H1 (cell line): Measurements from ENCODE around the gene SLC16A9. TPM values are rescaled to one million over a fixed set of nuclear protein-coding genes. Genes with fewer than 3 reads are reported as not detected.

Source experiments
- CTCF ChIA-PET: fragments of 300-600 bp; sonication (Branson Sonifier 250); formaldehyde crosslinking; loops from one replicate; lab custom pipeline; 2021; ENCODE audit not compliant: partially characterized antibody; lab: Charles Lee
- POLR2A ChIA-PET: fragments of 300-600 bp; sonication (Branson Sonifier 250); formaldehyde crosslinking; loops from one replicate; lab custom pipeline; 2021; ENCODE audit warnings: inconsistent platforms; ENCODE audit not compliant: partially characterized antibody; lab: Charles Lee
- DNase-seq, 2 experiments: peaks; one replicate each; pipeline versions ENCODE4 v3.0.0 to v3.0.0-alpha.2; 2010 to 2022; ENCODE audit warnings: low spot score in 2 of 2, low read depth in 1 of 2, mixed read lengths in 1 of 2
- FAIRE-seq: peaks from 2 replicates; lab custom pipeline; 2011; peaks lifted over from hg19 to GRCh38; lab: Jason Lieb, UNC
- H2AFZ ChIP-seq: 2 replicates; pipeline ENCODE4 v1.8.1; 2012; ENCODE audit warnings: low read length, inconsistent platforms
- H2AK5ac ChIP-seq: 2 replicates; pipeline ENCODE4 v1.6.1; 2013; ENCODE audit warnings: low read depth, low read length
- H2BK120ac ChIP-seq: replicated peaks from 2 replicates; pipeline ENCODE3; 2013; ENCODE audit warnings: low read depth, low read length, inconsistent platforms
- H2BK12ac ChIP-seq: 2 replicates; pipeline ENCODE4 v1.6.1; 2013; ENCODE audit warnings: low read depth, low read length
- H2BK15ac ChIP-seq: 2 replicates; pipeline ENCODE4 v1.6.1; 2013; ENCODE audit warnings: low read length
- H2BK20ac ChIP-seq: 2 replicates; pipeline ENCODE4 v1.6.1; 2013; ENCODE audit warnings: low read length
- H2BK5ac ChIP-seq: 2 replicates; pipeline ENCODE4 v1.6.1; 2013; ENCODE audit warnings: low read depth, low read length
- H3K14ac ChIP-seq: 2 replicates; pipeline ENCODE4 v1.6.1; 2013; ENCODE audit warnings: inconsistent platforms; ENCODE audit not compliant: insufficient read length
- H3K18ac ChIP-seq: 2 replicates; pipeline ENCODE4 v1.6.1; 2013; ENCODE audit warnings: low read length; ENCODE audit errors: extremely low read depth
- H3K23ac ChIP-seq: 2 replicates; pipeline ENCODE4 v1.6.1; 2013; ENCODE audit warnings: inconsistent platforms; ENCODE audit not compliant: insufficient read length
- H3K23me2 ChIP-seq: 2 replicates; pipeline ENCODE4 v1.6.1; 2013; ENCODE audit warnings: low read depth, low read length
- H3K27ac ChIP-seq: 2 replicates; pipeline ENCODE4 v1.6.1; 2011; ENCODE audit warnings: low read depth, low read length, inconsistent platforms
- H3K27me3 ChIP-seq, 4 experiments: replicated peaks in 1 of 4; 1 replicate in 1 of 4; 2 replicates in 3 of 4; pipeline versions ENCODE4 v1.6.1 to v1.8.1; 2011 to 2013; ENCODE audit warnings: low read length in 3 of 4, mild to moderate bottlenecking in 3 of 4, inconsistent platforms in 2 of 4, mixed read lengths in 2 of 4, moderate library complexity in 1 of 4; ENCODE audit not compliant: control insufficient read depth in 3 of 4, insufficient read depth in 3 of 4; ENCODE audit errors: extremely low read depth in 1 of 4
- H3K36me3 ChIP-seq, 4 experiments: 2 replicates each; pipeline versions ENCODE4 v1.6.1 to v1.8.1; 2011 to 2013; ENCODE audit warnings: mild to moderate bottlenecking in 4 of 4, low read length in 3 of 4, moderate library complexity in 2 of 4, control low read depth in 1 of 4, inconsistent platforms in 1 of 4; ENCODE audit not compliant: insufficient read depth in 4 of 4, control insufficient read depth in 2 of 4
- H3K4ac ChIP-seq: replicated peaks from 2 replicates; pipeline ENCODE3; 2013; ENCODE audit warnings: low read length, low read depth, mixed read lengths, inconsistent platforms; ENCODE audit not compliant: insufficient read length
- H3K4me1 ChIP-seq, 4 experiments: replicated peaks in 1 of 4; 1 replicate in 1 of 4; 2 replicates in 3 of 4; pipeline versions ENCODE4 v1.6.1 to v1.8.1; 2011 to 2013; ENCODE audit warnings: low read length in 3 of 4, inconsistent platforms in 2 of 4, mixed read lengths in 1 of 4; ENCODE audit not compliant: insufficient read depth in 4 of 4, control insufficient read depth in 3 of 4
- H3K4me2 ChIP-seq, 2 experiments: 2 replicates each; pipeline versions ENCODE4 v1.6.1 to v1.8.1; 2011 to 2013; ENCODE audit warnings: low read depth in 2 of 2, low read length in 2 of 2, control low read depth in 1 of 2, inconsistent platforms in 1 of 2, mild to moderate bottlenecking in 1 of 2; ENCODE audit not compliant: insufficient read depth in 1 of 2
- H3K4me3 ChIP-seq, 4 experiments: fragments of 200-600, 300-600 bp in 1 of 4; sonication (generic), shearing (Covaris generic), sonication (Bioruptor Twin) in 1 of 4; 2 replicates each; pipeline versions ENCODE4 v1.5.1 to v1.8.1; 2011 to 2016; ENCODE audit warnings: low read length in 4 of 4, low read depth in 3 of 4, control low read depth in 2 of 4, inconsistent platforms in 2 of 4, mild to moderate bottlenecking in 2 of 4, mixed read lengths in 1 of 4, moderate library complexity in 1 of 4; ENCODE audit not compliant: insufficient read depth in 2 of 4; ENCODE audit errors: extremely low read depth in 1 of 4
- H3K56ac ChIP-seq: replicated peaks from 2 replicates; pipeline ENCODE3; 2013; ENCODE audit warnings: low read depth, mild to moderate bottlenecking, mixed read lengths, low read length, inconsistent platforms; ENCODE audit not compliant: insufficient read length
- H3K79me1 ChIP-seq: 2 replicates; pipeline ENCODE4 v1.6.1; 2013; ENCODE audit warnings: low read depth, low read length, control low read depth
- H3K79me2 ChIP-seq, 2 experiments: 2 replicates each; pipeline versions ENCODE4 v1.6.1 to v1.8.1; 2012 to 2013; ENCODE audit warnings: low read length in 2 of 2, mild to moderate bottlenecking in 2 of 2, inconsistent platforms in 1 of 2; ENCODE audit not compliant: insufficient read depth in 2 of 2, control insufficient read depth in 1 of 2
- H3K9ac ChIP-seq, 4 experiments: replicated peaks in 1 of 4; 1 replicate in 1 of 4; 2 replicates in 3 of 4; pipeline versions ENCODE4 v1.6.1 to v1.8.1; 2011 to 2013; ENCODE audit warnings: low read depth in 3 of 4, low read length in 3 of 4, control low read depth in 2 of 4, mild to moderate bottlenecking in 2 of 4, moderate library complexity in 2 of 4, inconsistent platforms in 1 of 4; ENCODE audit errors: extremely low read depth in 1 of 4
- H3K9me3 ChIP-seq, 2 experiments: 2 replicates each; pipeline versions ENCODE4 v1.6.1 to v1.8.1; 2012 to 2013; ENCODE audit warnings: mild to moderate bottlenecking in 2 of 2, moderate library complexity in 2 of 2, control low read depth in 1 of 2, inconsistent platforms in 1 of 2, low read depth in 1 of 2, low read length in 1 of 2, mixed read lengths in 1 of 2; ENCODE audit not compliant: insufficient read depth in 2 of 2
- H4K20me1 ChIP-seq, 2 experiments: replicated peaks in 1 of 2; 2 replicates each; pipeline versions ENCODE3 to v1.8.1; 2011 to 2013; ENCODE audit warnings: inconsistent platforms in 2 of 2, low read length in 2 of 2, mild to moderate bottlenecking in 1 of 2; ENCODE audit not compliant: insufficient read depth in 2 of 2, control insufficient read depth in 1 of 2
- H4K5ac ChIP-seq: 2 replicates; pipeline ENCODE4 v1.6.1; 2013; ENCODE audit warnings: low read length, low read depth, mixed read lengths, inconsistent platforms; ENCODE audit not compliant: insufficient read length
- H4K8ac ChIP-seq: 2 replicates; pipeline ENCODE4 v1.8.0; 2013; ENCODE audit warnings: mild to moderate bottlenecking, moderate library complexity, low read length, inconsistent platforms; ENCODE audit not compliant: insufficient read depth; ENCODE audit errors: extremely low read depth
- H4K91ac ChIP-seq: replicated peaks from 2 replicates; pipeline ENCODE3; 2013; ENCODE audit warnings: low read length, mixed read lengths, inconsistent platforms; ENCODE audit not compliant: insufficient read length
- JUN ChIP-seq: IDR thresholded peaks from 2 replicates; pipeline ENCODE4 v1.6.1; 2011; ENCODE audit warnings: low read depth, mild to moderate bottlenecking, improper control_type of control experiment, low read length
- MAFK ChIP-seq: IDR thresholded peaks from 2 replicates; pipeline ENCODE4 v1.6.1; 2012; ENCODE audit warnings: low read depth, mild to moderate bottlenecking, improper control_type of control experiment, low read length
- RBBP5 ChIP-seq: IDR thresholded peaks from 2 replicates; pipeline ENCODE4 v1.7.1; 2012; ENCODE audit warnings: low read depth, mild to moderate bottlenecking, inconsistent platforms, low read length, moderate library complexity, borderline replicate concordance
- RNF2 ChIP-seq: fragments of 200-900, 300-1000 bp; sonication (generic); IDR thresholded peaks from 2 replicates; pipeline ENCODE4 v1.7.1; 2016; ENCODE audit warnings: borderline replicate concordance, low read depth, mild to moderate bottlenecking, antibody characterized with exemption, low read length; ENCODE audit not compliant: poor library complexity, severe bottlenecking; ENCODE audit errors: missing control alignments
- SAP30 ChIP-seq: fragments of 300-600 bp; sonication (generic); IDR thresholded peaks from 2 replicates; pipeline ENCODE4 v1.7.1; 2012; ENCODE audit warnings: low read length, moderate library complexity, mild to moderate bottlenecking, inconsistent platforms; ENCODE audit not compliant: insufficient read depth, insufficient replicate concordance
- TBP ChIP-seq: IDR thresholded peaks from 2 replicates; pipeline ENCODE4 v1.6.1; 2011; ENCODE audit warnings: low read depth, low read length, improper control_type of control experiment
- WGBS, 2 experiments: shearing (Covaris generic) in 1 of 2; methylation state at CpG; one replicate each; pipeline versions ENCODE4 v1.1.6 to v1.1.7; 2013 to 2015; ENCODE audit warnings: low lambda C conversion rate in 2 of 2, mixed read lengths in 2 of 2, inconsistent platforms in 1 of 2, low coverage in 1 of 2, missing lambda C conversion rate in 1 of 2; ENCODE audit not compliant: insufficient replicate concordance in 2 of 2, insufficient coverage in 1 of 2, insufficient read length in 1 of 2; ENCODE audit errors: extremely low coverage in 1 of 2, missing lambda C conversion rate in 1 of 2; 5-methylcytosine and 5-hydroxymethylcytosine counted together
- polyA plus RNA-seq, 7 experiments: library from polyadenylated mRNA; depleted of rRNA in 3 of 7; stranded (reverse) in 5 of 7; unstranded in 2 of 7; fragments of >200 nt in 5 of 7; fragments of 200-250 nt in 2 of 7; gene quantifications; 1 replicate in 5 of 7; 2 replicates in 1 of 7; 4 replicates in 1 of 7; pipeline versions ENCODE4 v1.2.1 to v1.2.3, GENCODE V29; 2011 to 2013; ENCODE audit warnings: missing spikeins in 2 of 7, mixed read lengths in 2 of 7
- total RNA-seq: library from RNA; stranded (reverse); fragmentation: NEBNext Ultra II Directional; extraction: Animal tissue kit (Norgen Biotek cat#: 25700); gene quantifications from 2 replicates; pipeline ENCODE4 v1.2.1, GENCODE V29; 2021
- TF ChIP-seq, protein P1 (sequence below): IDR thresholded peaks from 2 replicates; pipeline ENCODE4 v1.6.1; 2012; ENCODE audit warnings: low read length, inconsistent platforms
- TF ChIP-seq, protein P2 (sequence below): IDR thresholded peaks from 2 replicates; pipeline ENCODE4 v1.6.1; 2012; ENCODE audit warnings: inconsistent platforms

Gene SLC16A9
- total and polyA plus RNA-seq, 2 of the 8 experiments (the other 6 are each of a cell fraction or from before 2014, with no cell fraction given) = 11.2 to 20.5 TPM

DNA sequence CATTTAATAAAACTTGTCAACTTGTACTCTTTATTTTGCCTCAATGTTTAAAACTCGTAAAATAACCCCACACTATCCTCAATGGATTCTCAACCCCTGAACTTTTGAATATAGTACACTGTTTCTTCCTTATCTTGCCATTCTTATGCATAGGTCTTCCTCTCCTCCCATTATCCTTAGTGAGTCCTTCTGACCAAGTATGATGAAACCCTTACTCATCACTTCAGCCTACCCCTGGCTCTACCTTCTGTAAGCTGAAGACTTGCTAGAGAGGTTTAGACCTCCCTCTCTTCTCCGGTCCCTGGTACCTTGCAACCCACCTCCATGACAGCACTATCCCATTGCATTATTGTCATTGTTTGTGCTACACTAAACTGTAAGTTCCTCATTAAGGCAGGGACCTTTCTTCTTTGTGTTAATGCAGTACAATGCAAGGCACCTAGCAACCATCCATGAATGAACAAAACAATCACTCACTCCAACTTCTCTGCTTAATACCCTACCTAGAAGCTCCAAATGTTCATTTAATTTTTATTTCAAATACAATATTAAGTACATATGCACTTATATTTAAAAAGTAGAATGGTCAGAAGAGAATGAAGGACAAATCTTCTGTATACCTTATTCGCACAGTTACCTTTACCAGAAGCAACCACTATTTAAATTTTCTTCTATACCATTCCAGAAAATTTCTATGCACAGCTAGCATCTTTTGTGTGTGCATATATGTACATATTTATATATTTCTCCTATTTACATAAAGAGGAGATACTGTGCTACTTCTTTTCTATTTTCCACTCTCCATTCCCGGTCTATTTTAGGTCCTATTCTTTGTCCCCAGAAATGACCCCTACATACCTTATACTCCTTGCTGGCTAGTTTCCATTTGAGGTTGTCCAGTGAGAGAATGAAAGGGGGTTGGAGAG lies 77.5 kb downstream of the SLC16A9 start:
- no peak overlapping the region for H3K9ac ChIP-seq
- H3K56ac ChIP-seq = no peak overlapping the region
- no peak overlapping the region for H3K18ac ChIP-seq
- CTCF ChIA-PET = interaction anchor here (0.6 to 4.2 kb wide), 20 partner anchors 9 to 503 kb away, joined by 3 to 33 read pairs (median 4); partner anchors contain the start of gene SLC16A9
- H3K36me3 ChIP-seq = no peaks in the 10 kb centered on the region
- POLR2A ChIA-PET = interaction anchor here (0.9 to 1.0 kb wide), 2 partner anchors 200 to 376 kb away, joined by 3 read pairs; no protein-coding TSS in a partner anchor
- H4K20me1 ChIP-seq = no peaks in the 10 kb centered on the region
- H3K27ac ChIP-seq = no peak overlapping the region
- no peak overlapping the region; the same call in 1 of the 2 replicates for H2AFZ ChIP-seq
- H2BK15ac ChIP-seq = no peak overlapping the region
- no peak overlapping the region for H2BK12ac ChIP-seq
- no peak for FAIRE-seq
- WGBS, 2 experiments = 89% methylated on average over 4 of the region's 4 CpGs; no CpG with 5 or more reads in 1 of the 2 experiments
- no peak overlapping the region for H3K4me2 ChIP-seq
- H3K9me3 ChIP-seq = 0 out of 4 replicates have a peak, but pooled peaks cover 0 to 2% of the 10 kb centered on the region in 2 experiments
- H2BK5ac ChIP-seq = no peak overlapping the region
- no peak overlapping the region for H3K23ac ChIP-seq
- no peaks in the 10 kb centered on the region for H3K27me3 ChIP-seq
- H4K91ac ChIP-seq = no peak overlapping the region
- no peaks in the 10 kb centered on the region for H3K79me1 ChIP-seq
- H2BK120ac ChIP-seq = no peak overlapping the region
- H4K8ac ChIP-seq = no peak overlapping the region
- H2BK20ac ChIP-seq = no peak overlapping the region
- no peak overlapping the region for H3K14ac ChIP-seq
- no peak for DNase-seq
- no peaks in the 10 kb centered on the region for H3K79me2 ChIP-seq
- no peak overlapping the region for H4K5ac ChIP-seq
- H3K4me1 ChIP-seq = peaks cover 0 to 2% (median 0%) of the 10 kb centered on the region in 4 experiments; a peak in 1 of 7 replicates
- H3K23me2 ChIP-seq = no peaks in the 10 kb centered on the region; the same call in 1 of the 2 replicates
- H3K4ac ChIP-seq = no peak overlapping the region
- no peak overlapping the region for H3K4me3 ChIP-seq
- no peak overlapping the region for H2AK5ac ChIP-seq
- TF ChIP-seq RBBP5 (no peak), JUN (no peak), RNF2 (no peak), MAFK (no peak), TBP (no peak), SAP30 (no peak)
- TF ChIP-seq, protein P1, sequence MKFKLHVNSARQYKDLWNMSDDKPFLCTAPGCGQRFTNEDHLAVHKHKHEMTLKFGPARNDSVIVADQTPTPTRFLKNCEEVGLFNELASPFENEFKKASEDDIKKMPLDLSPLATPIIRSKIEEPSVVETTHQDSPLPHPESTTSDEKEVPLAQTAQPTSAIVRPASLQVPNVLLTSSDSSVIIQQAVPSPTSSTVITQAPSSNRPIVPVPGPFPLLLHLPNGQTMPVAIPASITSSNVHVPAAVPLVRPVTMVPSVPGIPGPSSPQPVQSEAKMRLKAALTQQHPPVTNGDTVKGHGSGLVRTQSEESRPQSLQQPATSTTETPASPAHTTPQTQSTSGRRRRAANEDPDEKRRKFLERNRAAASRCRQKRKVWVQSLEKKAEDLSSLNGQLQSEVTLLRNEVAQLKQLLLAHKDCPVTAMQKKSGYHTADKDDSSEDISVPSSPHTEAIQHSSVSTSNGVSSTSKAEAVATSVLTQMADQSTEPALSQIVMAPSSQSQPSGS = no peak
- TF ChIP-seq, protein P2, sequence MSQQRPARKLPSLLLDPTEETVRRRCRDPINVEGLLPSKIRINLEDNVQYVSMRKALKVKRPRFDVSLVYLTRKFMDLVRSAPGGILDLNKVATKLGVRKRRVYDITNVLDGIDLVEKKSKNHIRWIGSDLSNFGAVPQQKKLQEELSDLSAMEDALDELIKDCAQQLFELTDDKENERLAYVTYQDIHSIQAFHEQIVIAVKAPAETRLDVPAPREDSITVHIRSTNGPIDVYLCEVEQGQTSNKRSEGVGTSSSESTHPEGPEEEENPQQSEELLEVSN = no peak
